Epithelial cell of prostate (primary cell): Measurements from ENCODE around the gene APAF1.
"Not testable (repeated sequence)": the region's sequence is repeated elsewhere in the genome, so short reads cannot be mapped to it uniquely, and the experiment has no call there.

Source experiments
- DNase-seq: peaks from one replicate; pipeline ENCODE4 v3.0.0-alpha.2; 2011; ENCODE audit warnings: low read depth, low spot score
- H3K27ac ChIP-seq: fragments of 450-650 bp; 2 replicates; pipeline ENCODE4 v1.5.1; 2017; ENCODE audit warnings: mild to moderate bottlenecking

Gene APAF1

DNA sequence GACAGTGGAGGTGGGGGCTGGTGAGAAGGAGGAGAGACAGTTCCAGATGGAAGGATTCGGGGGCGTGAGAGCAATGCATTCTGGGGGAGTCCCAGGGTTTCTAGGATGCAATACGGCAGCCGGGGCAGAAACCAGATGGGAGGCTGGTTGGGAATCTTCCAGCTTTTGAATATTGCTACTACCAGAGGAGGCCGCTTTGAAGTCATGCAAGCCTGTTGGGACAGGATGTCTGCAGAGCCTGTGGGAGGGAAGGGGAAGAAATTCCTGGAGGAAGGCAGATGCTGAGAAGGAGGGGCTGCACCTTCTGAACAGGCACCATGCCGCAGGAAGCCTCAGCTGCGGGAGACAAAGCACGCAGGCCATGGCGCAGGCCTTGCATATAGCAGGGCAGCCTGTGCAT is 105.4 kb downstream of the APAF1 start:
- no peak overlapping the region for H3K27ac ChIP-seq
- no peak for DNase-seq

DNA sequence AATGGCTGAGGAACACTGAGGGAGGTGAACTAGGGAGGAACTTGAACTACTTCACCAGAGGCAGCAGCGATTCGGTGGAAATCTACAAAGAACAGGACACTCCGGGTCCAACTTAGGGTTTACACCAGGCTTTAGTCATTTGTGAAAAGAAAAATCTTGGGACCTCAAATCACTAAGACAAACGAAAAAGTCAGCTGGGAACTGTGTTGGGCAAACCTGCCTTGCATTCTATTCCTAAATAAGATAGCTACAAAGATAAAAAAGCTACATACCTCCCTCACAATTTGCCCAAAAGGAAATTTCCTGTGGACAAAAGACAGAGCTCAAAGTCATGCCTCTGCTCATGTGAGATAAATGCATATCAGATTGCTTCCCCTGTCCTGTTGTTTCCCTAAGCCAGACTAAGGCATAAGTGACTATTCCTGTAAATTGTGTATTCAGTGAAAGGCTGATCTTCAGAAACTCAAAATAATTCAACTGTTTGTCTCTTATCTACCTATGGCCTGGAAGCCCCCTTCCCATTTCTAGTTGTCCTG is 106.6 kb downstream of the APAF1 start:
- no peak overlapping the region for H3K27ac ChIP-seq
- DNase-seq: no peak

DNA sequence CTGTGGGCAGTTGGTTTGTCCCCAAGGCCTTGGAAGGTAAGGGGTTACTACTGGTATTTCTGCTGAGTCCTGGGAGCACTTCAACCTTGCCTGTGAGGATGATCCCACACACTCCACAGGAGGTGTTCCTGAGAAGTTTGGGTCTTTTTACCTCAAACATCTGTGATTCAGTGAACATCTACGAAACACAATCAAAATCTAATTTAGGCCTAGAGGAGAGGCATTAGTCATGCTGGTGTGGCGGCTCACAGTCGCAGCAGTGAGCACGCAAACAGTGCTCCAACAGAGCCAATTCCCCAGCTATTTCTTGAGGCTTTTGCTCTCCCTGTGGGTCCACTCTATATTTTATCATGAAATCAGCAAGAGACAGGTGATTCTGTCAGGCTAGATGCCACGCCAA is 107.6 kb downstream of the APAF1 start:
- DNase-seq: no peak
- no peak overlapping the region for H3K27ac ChIP-seq

DNA sequence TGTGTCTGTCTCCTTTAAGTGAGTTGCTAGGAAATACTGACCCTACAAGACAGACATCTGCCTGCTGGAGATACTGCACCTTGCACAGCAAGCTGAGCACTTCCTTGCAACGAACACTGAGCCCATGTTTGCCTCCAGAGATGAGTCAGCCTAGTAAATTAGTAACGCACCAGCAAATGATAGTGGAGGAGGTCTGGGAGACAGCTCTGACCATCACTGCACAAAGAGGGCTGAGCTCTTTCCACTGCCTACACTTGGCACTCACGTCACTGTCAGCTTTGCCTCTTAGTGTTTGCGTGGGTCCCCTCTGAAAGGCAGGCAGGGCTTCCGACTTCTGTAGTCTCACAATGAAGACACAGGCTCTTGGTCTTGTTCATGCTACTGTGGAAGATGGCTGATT is 109.0 kb downstream of the APAF1 start:
- H3K27ac ChIP-seq: no peak overlapping the region
- peak; percentile 51 for DNase-seq

DNA sequence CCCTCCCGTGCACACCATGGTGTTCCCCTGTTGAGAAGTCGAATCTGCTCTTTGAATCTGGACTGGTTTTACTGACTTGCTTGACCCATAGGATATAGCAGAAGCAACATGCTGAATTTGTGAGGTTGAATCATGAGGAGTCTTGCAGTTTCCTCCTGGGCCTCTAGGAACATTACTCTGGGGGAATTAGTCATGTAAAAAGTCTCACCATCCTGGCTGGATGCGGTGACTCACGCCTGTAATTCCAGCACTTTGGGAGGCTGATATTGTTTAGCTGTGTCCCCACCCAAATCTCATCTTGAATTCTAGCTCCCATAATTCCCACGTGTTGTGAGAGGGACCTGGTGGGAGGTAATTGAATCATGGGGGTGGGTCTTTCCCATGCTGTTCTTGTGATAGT is 110.8 kb downstream of the APAF1 start:
- peak; percentile 46 for DNase-seq
- H3K27ac ChIP-seq: not testable (repeated sequence)

DNA sequence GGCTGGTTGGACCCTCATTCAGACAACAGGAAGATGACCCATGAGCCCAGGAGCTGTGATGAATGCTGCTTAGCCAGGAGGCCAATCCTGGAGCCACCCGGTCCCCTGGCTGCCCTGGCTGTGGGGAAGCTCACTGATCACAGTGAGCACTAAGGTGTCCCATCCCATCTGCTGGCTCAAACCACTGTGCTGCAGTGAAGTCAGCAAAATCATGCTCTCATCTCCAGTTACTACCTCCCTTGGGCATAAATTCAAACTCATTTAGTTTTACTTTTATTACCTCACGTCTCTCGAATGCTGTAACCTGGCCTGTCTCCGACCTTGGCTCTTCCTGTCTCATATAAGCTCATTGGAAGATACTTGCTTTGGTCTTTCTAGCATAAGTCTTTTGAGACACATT is 112.4 kb downstream of the APAF1 start:
- no peak for DNase-seq
- no peak overlapping the region for H3K27ac ChIP-seq

DNA sequence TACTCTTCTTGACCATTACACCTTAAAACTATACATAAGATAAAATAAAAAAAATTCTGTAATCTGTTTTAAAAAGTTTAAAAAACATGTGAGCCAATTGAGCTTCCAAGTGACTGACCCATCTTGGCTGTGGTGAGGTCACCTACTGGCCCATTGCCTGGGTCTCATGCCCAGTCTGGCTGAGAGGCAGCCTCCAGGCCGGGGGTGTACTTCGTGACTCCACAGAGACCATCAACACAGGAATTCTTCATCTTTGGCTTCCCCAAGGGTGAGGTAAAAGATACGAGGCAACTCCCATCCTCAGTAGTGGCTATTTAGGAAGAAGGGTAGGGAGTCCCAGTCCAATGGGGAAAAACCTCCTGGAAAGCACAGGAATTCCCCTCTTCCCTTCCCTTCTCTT is 113.2 kb downstream of the APAF1 start:
- H3K27ac ChIP-seq: no peak overlapping the region
- DNase-seq: no peak

DNA sequence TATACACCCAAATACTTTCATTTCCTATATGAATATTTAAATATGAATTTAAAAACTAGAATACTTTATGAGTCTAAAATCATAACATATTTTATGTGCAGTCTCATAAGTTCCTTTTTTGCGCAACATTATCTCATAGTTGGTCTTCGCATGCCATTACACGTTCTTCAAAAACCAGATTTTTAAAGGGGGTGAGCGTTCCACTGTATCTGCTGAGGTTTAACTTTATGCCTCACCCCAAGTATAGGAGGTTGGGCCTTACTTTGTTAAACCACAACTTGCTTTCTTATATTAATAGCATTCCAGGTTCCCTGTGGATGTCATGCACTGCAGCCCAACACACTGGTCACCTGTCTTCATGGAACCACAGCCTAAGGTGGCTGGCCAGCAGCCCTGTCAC is 118.6 kb downstream of the APAF1 start:
- H3K27ac ChIP-seq: no peak overlapping the region
- no peak for DNase-seq

DNA sequence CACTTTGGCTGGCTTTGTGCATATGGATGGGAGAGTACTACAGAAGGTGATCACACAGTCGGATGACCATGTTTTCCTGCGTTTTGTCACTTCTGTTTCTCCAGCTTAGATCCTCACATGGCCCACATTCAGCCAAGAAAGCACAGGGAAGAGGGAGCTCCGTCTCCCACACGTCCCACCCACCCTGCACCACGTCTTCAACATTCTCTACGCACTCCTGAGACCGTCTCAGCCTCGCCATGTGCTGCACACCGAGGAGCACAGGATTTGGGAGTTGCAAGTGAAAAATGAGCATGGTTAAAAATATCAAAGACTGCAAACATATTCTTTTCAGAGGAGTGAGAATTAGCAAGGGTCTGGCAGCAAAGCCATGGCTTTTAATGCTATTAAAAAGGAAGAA is 122.2 kb downstream of the APAF1 start:
- DNase-seq: no peak
- H3K27ac ChIP-seq: no peak overlapping the region

DNA sequence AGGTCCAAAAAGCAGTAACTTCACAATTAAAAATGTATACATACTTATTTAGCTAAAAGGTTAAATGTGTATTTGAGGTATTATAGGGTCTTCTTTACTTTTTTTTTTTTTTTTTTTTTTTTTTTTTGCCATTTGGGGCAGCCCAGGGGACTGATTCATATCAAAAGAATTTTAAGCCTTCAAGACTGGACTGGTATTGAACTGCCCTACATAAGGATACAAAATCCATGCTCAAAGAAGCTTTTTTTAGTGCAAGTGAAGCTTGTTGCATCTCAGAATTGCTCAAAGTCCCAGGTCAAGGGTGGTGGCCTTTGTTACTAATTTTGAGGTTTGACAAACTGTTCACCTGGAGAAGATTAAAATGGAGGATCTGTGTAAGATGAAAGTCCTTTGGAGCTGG is 124.0 kb downstream of the APAF1 start:
- H3K27ac ChIP-seq: no peak overlapping the region
- DNase-seq: no peak

DNA sequence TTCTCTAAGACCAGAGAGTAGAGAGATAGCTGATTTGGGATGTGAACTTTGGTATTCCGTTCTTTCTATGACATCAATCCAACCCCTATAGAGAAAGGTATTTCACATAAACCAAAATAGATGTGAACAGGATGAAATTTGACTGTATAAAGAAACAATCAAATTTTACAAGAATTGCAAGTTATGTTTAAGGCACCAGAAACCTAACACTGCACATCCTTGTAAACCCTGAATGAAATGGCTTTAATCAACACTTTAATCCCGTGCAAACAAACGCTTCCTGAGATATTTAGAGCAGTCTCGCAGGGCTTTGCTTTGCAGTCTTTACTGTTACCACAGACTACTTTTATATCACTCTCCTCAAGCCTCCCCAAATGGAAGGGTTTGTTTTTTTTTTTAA is 125.1 kb downstream of the APAF1 start:
- no peak for DNase-seq
- H3K27ac ChIP-seq: no peak overlapping the region

DNA sequence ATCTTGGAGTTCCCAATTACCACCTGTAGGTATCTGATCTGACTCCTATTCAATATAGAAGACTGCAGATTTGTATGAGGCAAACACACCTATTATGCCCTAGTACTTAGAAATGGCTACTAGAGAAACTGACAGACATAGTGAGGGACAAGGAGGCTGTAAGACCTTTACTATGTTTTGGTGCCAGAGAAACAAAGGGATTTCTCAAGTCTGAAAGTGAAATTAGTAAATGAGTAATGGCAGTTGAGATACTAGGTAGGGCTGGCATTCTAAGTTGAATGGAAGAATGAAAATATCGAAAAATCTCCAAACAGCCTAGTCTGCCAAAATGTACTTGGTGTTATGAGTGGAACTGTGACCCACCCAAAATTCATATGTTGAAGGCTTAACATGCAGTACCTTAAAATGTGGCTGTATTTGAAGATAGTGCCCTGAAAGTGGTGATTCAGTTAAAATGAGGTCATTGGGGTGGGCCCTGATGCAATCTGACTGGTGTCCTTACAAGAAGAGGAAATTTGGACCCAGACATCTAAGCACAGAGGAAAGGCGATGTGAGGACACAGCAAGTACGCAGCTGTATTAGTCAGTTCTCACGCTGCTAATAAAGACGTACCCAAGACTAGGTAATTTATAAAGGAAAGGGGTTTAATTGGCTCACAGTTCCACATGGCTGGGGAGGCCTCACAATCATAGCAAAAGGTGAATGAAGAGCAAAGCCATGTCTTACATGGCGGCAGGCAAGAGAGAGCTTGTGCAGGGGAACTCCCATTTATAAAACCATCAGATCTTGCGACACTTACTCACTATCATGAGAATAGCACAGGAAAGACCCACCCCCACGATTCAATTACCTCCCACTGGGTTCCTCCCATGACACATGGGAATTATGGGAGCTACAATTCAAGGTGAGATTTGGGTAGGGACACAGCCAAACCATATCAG is 127.0 kb downstream of the APAF1 start:
- no peak overlapping the region for H3K27ac ChIP-seq
- no peak for DNase-seq

DNA sequence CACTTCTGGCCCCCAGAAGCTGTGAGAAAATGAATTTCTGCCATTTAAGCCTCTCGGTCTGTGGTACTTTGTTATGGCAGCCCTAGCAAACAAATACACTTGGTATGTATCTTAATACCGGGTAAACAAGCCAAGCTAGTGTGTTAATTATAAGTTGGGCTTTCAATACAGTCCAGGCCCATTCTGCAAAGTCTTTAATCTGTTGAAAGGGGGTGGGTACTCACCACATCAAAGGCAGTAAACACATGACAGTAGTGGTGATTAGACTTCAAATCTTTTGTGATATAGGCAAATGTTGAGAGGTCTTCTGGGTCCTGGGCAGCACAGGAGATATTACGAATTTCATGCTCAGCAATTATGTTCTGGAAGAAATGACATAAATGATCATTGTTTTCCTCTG is 127.7 kb downstream of the APAF1 start:
- DNase-seq: no peak
- no peak overlapping the region for H3K27ac ChIP-seq

DNA sequence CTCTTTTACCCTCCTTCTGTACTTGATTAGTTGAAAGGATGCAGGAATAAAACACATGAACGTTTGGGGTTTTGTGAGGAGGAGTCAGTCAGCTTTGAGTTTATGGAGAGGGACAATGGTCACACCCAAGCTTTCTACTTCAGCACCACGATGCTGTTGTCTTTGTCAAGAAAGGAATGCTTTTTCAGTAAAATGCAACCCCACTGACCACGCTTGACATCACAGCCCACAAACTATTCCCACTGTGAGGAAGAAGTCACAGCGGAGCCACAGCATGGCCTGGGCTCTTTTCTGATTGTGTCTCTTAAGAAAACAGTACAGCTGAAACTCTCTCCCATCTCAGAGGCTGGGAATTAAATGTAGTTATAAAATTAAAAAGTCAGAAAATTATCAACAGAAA is 135.2 kb downstream of the APAF1 start:
- H3K27ac ChIP-seq: no peak overlapping the region

DNA sequence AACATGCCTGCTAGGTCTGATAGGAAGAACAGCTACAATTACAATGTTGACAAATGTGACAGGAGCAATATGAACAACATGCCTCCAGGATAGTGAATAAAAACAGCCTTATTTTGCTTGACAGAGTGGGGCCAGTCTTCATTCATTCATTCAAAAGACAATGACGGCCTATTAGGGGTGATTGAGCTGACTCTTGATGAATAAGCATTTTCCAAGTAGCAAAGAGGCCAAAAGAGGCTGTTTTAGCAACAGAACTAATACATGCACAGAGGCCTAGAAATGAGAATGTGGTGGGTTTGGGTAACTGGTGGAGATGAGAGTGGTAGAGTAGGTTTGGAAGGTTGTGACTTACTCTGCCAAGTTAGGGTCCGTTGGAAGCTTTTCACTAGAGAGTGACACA is 138.3 kb downstream of the APAF1 start:
- H3K27ac ChIP-seq: no peak overlapping the region
- no peak for DNase-seq

More for the DNA sequence above, 135.2 kb downstream of the APAF1 start:
- DNase-seq: no peak
